NCI-H2029 treated with DMSO at 0.1 percent for 48 hours (cell line): Measurements from ENCODE around the gene LRP10.

Source experiments
- DNase-seq: peaks from one replicate; lab custom pipeline; 2025; lab: John Stamatoyannopoulos, UW

LRP10 gene

GRCh38 chr14:22919601-22919921, 48.0 kb downstream of the LRP10 start:
- no peak for DNase-seq

GRCh38 chr14:22920697-22921096, 49.2 kb downstream of the LRP10 start:
- no peak for DNase-seq

- no peak for DNase-seq
These were observed 50.8 kb downstream of the LRP10 start for GRCh38 chr14:22922294-22922693.

- no peak for DNase-seq
These were observed 52.2 kb downstream of the LRP10 start for GRCh38 chr14:22923746-22924145.

GRCh38 chr14:22925513-22925912, 54.0 kb downstream of the LRP10 start:
- DNase-seq, result no peak

GRCh38 chr14:22926316-22926715, 54.8 kb downstream of the LRP10 start:
- no peak for DNase-seq

- DNase-seq, result no peak
These were observed 56.9 kb downstream of the LRP10 start for GRCh38 chr14:22928237-22929103.

GRCh38 chr14:22929104-22929960, 57.8 kb downstream of the LRP10 start, which contains the start of gene PRMT5:
PRMT5 (minus strand) TSS chr14:22929376; CDS start chr14:22929361, 15 bp downstream.
- peak; percentile 100 for DNase-seq

GRCh38 chr14:22929961-22930364, 58.4 kb downstream of the LRP10 start:
- DNase-seq, result no peak
